Endodermal cell (in vitro differentiated cells): ENCODE data around the gene GTPBP2. TPM values are rescaled to one million over a fixed set of nuclear protein-coding genes. Genes with fewer than 3 reads are reported as not detected.
A peak's percentile ranks its signal among the peaks of the same experiment; 100 is the strongest.

Experiments used
- DNase-seq: peaks from one replicate; pipeline ENCODE4 v3.0.0-alpha.2; 2017
- H3K27ac ChIP-seq: 2 replicates; pipeline ENCODE4 v1.5.1; 2013; ENCODE audit warnings: mild to moderate bottlenecking, low read depth, low read length, moderate library complexity
- H3K27me3 ChIP-seq: 2 replicates; pipeline ENCODE4 v1.6.1; 2013; ENCODE audit warnings: mild to moderate bottlenecking, low read length, moderate library complexity; ENCODE audit not compliant: insufficient read depth, control insufficient read depth, poor library complexity, severe bottlenecking
- H3K36me3 ChIP-seq: 2 replicates; pipeline ENCODE4 v1.7.0; 2013; ENCODE audit warnings: mild to moderate bottlenecking, low read length, moderate library complexity; ENCODE audit not compliant: control insufficient read depth, insufficient read depth
- H3K4me1 ChIP-seq: one replicate; pipeline ENCODE4 v1.7.0; 2013; ENCODE audit warnings: low read length; ENCODE audit not compliant: control insufficient read depth, insufficient read depth
- H3K4me3 ChIP-seq: 2 replicates; pipeline ENCODE4 v1.5.1; 2013; ENCODE audit warnings: mild to moderate bottlenecking, low read length, moderate library complexity
- H3K9ac ChIP-seq: 2 replicates; pipeline ENCODE4 v1.6.1; 2013; ENCODE audit warnings: mild to moderate bottlenecking, low read length, moderate library complexity; ENCODE audit not compliant: poor library complexity, severe bottlenecking; ENCODE audit errors: extremely low read depth
- H3K9me3 ChIP-seq: 2 replicates; pipeline ENCODE4 v1.6.1; 2013; ENCODE audit warnings: mild to moderate bottlenecking, low read length, moderate library complexity; ENCODE audit not compliant: control insufficient read depth
- H3K27ac Mint-ChIP-seq: 2 replicates; pipeline ENCODE4 v1.8.0; 2020; ENCODE audit warnings: mixed read lengths
- H3K27me3 Mint-ChIP-seq: 2 replicates; pipeline ENCODE4 v1.8.0; 2021; ENCODE audit warnings: mild to moderate bottlenecking, mixed read lengths; ENCODE audit not compliant: insufficient read depth
- H3K36me3 Mint-ChIP-seq: 2 replicates; pipeline ENCODE4 v1.8.0; 2020; ENCODE audit warnings: low read depth, mixed read lengths
- H3K4me1 Mint-ChIP-seq: 2 replicates; pipeline ENCODE4 v1.8.0; 2020; ENCODE audit warnings: mixed read lengths
- H3K4me3 Mint-ChIP-seq: 2 replicates; pipeline ENCODE4 v1.8.0; 2020; ENCODE audit warnings: mild to moderate bottlenecking, moderate library complexity, mixed read lengths
- H3K9me3 Mint-ChIP-seq: 2 replicates; pipeline ENCODE4 v1.8.0; 2020; ENCODE audit warnings: mild to moderate bottlenecking, mixed read lengths
- WGBS, 2 experiments: methylation state at CpG; one replicate each; pipeline versions ENCODE4 v1.1.5 to v1.1.7; 2013; ENCODE audit warnings: missing lambda C conversion rate in 2 of 2, mixed read lengths in 1 of 2; ENCODE audit not compliant: insufficient coverage in 1 of 2, insufficient read length in 1 of 2; 5-methylcytosine and 5-hydroxymethylcytosine counted together
- total RNA-seq, 2 donors: library from RNA; stranded (reverse); fragmentation: NEBNext Ultra II Directional in 1 of 2; extraction: Animal tissue kit (Norgen Biotek cat#: 25700) in 1 of 2; gene quantifications; 2 replicates in 1 of 2; 3 replicates in 1 of 2; pipeline ENCODE4 v1.2.1, GENCODE V29; 2021
- TF ChIP-seq, protein P1 (sequence below): fragments of 200-600 bp; sonication (generic); conservative IDR thresholded peaks from 2 replicates; pipeline ENCODE4 v1.5.0; 2021; ENCODE audit warnings: antibody characterized with exemption, mild to moderate bottlenecking

Gene GTPBP2
- total RNA-seq, 2 donors from 2014 or later = 87.9 to 90.6 TPM

GRCh38 chr6:43639984-43640800 is 11.1 kb upstream of the GTPBP2 start:
- peaks cover 12% of the 10 kb centered on the region for H3K4me1 ChIP-seq
- WGBS, 2 experiments = 90 to 93% methylated on average over 19 to 21 of the region's 21 CpGs
- H3K27ac ChIP-seq = no peak overlapping the region
- Mint-ChIP-seq H3K36me3 (peaks cover 43% of the 10 kb centered on the region), H3K9me3 (no peaks in the 10 kb centered on the region), H3K27me3 (no peaks in the 10 kb centered on the region), H3K27ac (peak overlapping the region; percentile 77), H3K4me1 (peaks cover 44% of the 10 kb centered on the region), H3K4me3 (peak overlapping the region; percentile 17)
- H3K36me3 ChIP-seq = peaks cover 52% of the 10 kb centered on the region
- no peaks in the 10 kb centered on the region for H3K27me3 ChIP-seq
- TF ChIP-seq, protein P1, sequence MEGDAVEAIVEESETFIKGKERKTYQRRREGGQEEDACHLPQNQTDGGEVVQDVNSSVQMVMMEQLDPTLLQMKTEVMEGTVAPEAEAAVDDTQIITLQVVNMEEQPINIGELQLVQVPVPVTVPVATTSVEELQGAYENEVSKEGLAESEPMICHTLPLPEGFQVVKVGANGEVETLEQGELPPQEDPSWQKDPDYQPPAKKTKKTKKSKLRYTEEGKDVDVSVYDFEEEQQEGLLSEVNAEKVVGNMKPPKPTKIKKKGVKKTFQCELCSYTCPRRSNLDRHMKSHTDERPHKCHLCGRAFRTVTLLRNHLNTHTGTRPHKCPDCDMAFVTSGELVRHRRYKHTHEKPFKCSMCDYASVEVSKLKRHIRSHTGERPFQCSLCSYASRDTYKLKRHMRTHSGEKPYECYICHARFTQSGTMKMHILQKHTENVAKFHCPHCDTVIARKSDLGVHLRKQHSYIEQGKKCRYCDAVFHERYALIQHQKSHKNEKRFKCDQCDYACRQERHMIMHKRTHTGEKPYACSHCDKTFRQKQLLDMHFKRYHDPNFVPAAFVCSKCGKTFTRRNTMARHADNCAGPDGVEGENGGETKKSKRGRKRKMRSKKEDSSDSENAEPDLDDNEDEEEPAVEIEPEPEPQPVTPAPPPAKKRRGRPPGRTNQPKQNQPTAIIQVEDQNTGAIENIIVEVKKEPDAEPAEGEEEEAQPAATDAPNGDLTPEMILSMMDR = no peak
- peak overlapping the region; percentile 64 for H3K4me3 ChIP-seq
- H3K9me3 ChIP-seq = no peaks in the 10 kb centered on the region
- no peak for DNase-seq
- no peak overlapping the region for H3K9ac ChIP-seq

GRCh38 chr6:43636308-43636659 is 7.2 kb upstream of the GTPBP2 start:
- H3K4me3 ChIP-seq = peak overlapping the region; percentile 98
- Mint-ChIP-seq H3K4me1 (peaks cover 24% of the 10 kb centered on the region), H3K4me3 (peak overlapping the region; percentile 94), H3K36me3 (peaks cover 32% of the 10 kb centered on the region), H3K27ac (peak overlapping the region; percentile 94), H3K9me3 (no peaks in the 10 kb centered on the region), H3K27me3 (no peaks in the 10 kb centered on the region)
- no peaks in the 10 kb centered on the region for H3K27me3 ChIP-seq
- no peak for DNase-seq
- TF ChIP-seq, protein P1 = no peak
- WGBS, 2 experiments = 41 to 49% methylated on average over 5 to 7 of the region's 7 CpGs
- no peaks in the 10 kb centered on the region for H3K9me3 ChIP-seq
- peaks cover 12% of the 10 kb centered on the region for H3K4me1 ChIP-seq
- peaks cover 37% of the 10 kb centered on the region for H3K36me3 ChIP-seq
- peak overlapping the region; percentile 80 for H3K9ac ChIP-seq
- no peak overlapping the region for H3K27ac ChIP-seq

- peak within 1 kb of the TSS; percentile 94 for H3K4me3 Mint-ChIP-seq
- peak within 1 kb of the TSS; percentile 94 for H3K27ac Mint-ChIP-seq
- peaks cover 12% of the 10 kb centered on the region for H3K4me1 ChIP-seq
- TF ChIP-seq, protein P1 = no peak
- peak within 1 kb of the TSS; percentile 80 for H3K9ac ChIP-seq
- H3K4me1 Mint-ChIP-seq = peaks cover 26% of the 10 kb centered on the region
- no peaks in the 10 kb centered on the region for H3K27me3 Mint-ChIP-seq
- peaks cover 28% of the 10 kb centered on the region for H3K36me3 Mint-ChIP-seq
- no peaks in the 10 kb centered on the region for H3K27me3 ChIP-seq
- peak within 1 kb of the TSS; percentile 98 for H3K4me3 ChIP-seq
- H3K9me3 ChIP-seq = no peaks in the 10 kb centered on the region
- H3K36me3 ChIP-seq = peaks cover 31% of the 10 kb centered on the region
- peak; percentile 93 for DNase-seq
- H3K27ac ChIP-seq = no peak within 1 kb of the TSS
- WGBS, 2 experiments = 2 to 9% methylated on average over 18 to 48 of the region's 48 CpGs
- H3K9me3 Mint-ChIP-seq = no peaks in the 10 kb centered on the region
Observed at GRCh38 chr6:43635387-43636307, 6.6 kb upstream of the GTPBP2 start, which contains the start of gene MAD2L1BP. Gene MAD2L1BP (plus strand): TSS chr6:43635840. CDS start chr6:43635876, 36 bp downstream.
